ENCODE measurements around the gene KRTAP29-1.
"Not testable (repeated sequence)": the region's sequence is repeated elsewhere in the genome, so short reads cannot be mapped to it uniquely, and the experiment has no call there.

Gene KRTAP29-1

DNA sequence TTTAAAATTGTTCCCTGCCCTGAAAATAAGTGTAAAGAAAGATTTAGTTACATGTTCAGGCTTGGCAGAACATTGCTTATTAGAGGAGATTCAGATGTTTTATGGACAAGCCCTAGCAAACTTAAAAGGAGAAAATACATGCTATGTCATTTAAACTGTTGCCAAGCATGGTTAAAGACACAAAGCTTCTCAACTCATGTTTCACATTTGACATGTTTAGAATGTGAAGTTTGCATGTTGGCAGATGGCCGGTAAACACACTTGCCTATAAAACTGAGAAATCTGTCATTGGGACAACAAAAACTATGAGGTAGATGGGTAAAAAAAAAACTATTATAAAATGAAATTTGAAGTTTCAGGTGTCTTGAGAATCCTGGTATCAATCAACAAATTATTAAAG lies 5.8 kb downstream of the KRTAP29-1 start:
- no peak for DNase-seq

DNA sequence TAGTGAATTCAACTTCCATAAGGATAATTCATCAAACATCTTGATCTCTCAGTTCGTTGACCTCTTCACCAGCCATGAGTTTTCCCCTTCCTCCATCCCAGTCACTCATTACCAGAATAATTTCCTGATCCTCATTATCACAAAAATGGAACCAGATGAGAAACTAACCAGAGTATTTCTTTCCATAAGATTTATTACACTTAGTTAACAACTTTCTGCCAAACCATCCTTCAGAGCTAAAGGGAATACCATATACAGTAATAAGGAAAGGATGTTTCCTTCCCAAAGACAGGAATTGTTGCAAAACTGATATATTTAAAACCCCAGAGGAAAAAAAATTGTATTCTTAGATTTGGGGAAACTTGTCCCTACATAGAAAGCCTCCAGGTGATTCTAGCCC lies 8.6 kb downstream of the KRTAP29-1 start:
- no peak for DNase-seq

DNA sequence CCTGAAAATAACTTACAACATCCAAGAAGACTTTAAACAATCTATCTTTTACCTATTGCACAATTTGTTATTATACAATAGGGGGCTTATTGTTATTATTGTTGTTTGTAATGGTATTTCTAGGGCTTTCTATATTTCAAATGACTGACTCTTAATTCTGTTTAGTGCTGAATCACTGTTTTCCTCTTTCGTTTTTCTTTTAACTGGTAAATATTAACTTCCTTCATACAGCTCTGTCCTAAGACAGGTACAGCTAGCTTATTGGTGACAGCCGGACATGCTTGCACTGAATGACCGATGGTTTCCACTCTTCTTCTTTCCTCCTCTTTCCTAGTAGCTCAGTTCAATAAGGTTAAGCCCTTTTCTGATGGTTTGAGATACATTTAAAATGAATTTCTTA lies 15.6 kb downstream of the KRTAP29-1 start:
- DNase-seq: no peak

DNA sequence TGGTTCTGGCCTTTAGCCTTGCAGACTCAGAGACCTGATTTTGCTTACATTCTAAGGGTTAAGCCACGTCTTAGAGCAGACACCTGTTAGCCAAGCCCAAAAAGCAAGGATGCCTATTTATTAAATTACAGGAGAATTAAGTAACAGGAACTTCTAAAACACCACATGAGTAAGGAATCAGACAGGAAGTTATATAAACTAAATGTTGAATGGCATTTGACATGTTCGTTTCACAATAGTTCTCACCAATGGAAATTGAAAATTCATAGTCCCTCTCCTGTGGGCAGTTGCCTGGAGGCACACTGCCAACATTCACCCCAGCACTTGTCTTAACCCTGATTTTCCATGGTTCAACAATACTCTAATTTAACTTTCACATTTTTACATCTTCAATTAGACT lies 18.1 kb downstream of the KRTAP29-1 start:
- no peak for DNase-seq

DNA sequence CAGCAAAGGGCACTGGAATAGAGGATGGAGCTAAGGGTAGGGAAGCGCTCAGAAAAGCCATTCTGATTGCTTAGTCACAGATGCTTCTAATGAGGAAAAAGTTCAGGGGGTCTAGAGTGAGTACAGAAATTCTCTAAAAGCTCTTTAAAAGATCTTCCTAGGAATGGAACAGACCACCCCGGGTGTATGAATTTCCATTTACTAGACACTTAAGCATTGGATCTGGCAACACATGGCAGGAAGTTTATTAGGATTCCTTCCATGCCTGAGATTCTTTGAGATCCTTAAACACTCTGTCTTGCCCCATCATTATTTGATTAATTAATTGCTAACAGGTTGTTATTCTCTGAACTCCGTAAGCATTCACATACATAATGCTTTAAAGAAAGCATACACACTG lies 18.6 kb downstream of the KRTAP29-1 start:
- DNase-seq: no peak

DNA sequence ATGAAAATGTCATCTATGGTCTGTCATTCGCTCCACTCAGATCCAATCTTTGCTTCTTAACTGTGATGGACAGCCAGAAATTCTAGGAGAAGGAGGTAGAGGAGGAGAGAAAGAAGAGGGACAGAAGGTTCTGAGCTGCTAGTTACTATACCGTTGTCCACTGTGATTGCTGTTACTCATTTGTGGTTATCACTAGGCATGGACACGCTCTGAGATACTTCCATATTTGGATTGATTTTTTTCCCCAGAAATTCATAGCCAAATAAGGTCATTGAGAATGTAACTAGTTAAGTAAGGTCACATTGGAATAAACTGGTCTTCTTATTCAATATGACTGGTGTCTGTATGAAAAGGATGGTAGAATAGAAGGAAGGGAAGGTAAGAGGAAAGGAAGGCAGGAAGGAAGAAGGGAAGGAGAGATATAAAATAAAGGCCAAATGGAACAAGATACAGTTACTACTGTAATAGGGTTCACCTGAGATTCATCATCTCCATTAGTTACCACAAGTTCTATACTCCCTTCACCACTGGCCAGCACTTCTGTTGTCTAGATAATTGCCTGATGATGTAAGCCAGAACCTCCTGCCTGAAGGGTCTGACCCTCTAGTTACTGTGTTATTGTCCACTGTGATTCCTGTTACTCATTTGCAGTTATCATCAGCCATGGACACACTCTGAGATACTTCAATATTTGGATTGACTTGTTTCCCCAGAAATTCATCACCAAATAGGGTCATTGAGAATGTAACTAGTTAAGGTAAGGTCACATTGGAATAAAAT lies 24.3 kb downstream of the KRTAP29-1 start:
- no peak for DNase-seq

DNA sequence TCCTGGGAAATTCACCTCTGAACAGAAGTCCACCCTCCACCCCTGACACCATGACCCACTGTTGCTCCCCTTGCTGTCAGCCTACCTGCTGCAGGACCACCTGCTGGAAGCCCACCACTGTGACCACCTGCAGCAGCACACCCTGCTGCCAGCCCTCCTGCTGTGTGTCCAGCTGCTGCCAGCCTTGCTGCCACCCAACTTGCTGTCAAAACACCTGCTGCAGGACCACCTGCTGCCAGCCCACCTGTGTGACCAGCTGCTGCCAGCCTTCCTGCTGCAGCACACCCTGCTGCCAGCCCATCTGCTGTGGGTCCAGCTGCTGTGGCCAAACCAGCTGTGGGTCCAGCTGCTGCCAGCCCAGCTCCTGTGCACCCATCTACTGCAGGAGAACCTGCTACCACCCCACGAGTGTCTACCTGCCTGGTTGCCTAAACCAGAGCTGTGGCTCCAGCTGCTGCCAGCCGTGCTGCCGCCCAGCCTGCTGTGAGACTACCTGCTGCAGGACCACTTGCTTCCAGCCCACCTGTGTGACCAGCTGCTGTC lies 26.9 kb downstream of the KRTAP29-1 start, which contains the start of gene KRTAP9-7:
Gene KRTAP9-7, plus strand, starts transcription at position 51 of the 543 bp plus-strand sequence. Its CDS starts 0 bp downstream, at position 51.
- not testable (repeated sequence) for DNase-seq

DNA sequence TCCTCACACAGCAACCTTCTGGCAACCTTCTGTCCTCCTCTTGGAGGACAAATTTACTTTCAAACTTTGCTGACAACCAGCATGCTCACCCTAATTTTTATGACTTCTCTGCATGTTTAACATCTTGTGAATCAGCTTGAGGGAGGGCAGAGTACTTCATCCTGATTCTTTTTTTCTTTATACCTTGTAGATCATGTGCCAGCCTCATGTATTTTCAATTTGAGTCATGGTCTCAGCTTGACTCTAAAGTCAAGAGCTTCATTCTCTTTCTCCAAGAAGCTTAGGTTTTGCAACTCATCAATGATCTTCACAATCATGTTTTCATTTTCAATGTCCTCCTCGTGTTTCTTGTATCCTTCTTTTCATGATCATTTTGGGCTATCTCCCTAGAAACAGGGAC lies 30.8 kb downstream of the KRTAP29-1 start:
- DNase-seq: no peak

DNA sequence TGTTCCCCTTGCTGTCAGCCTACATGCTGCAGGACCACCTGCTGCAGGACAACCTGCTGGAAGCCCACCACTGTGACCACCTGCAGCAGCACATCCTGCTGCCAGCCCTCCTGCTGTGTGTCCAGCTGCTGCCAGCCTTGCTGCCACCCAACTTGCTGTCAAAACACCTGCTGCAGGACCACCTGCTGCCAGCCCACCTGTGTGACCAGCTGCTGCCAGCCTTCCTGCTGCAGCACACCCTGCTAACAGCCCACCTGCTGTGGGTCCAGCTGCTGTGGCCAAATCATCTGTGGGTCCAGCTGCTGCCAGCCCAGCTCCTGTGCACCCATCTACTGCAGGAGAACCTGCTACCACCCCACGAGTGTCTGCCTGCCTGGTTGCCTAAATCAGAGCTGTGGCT lies 31.3 kb downstream of the KRTAP29-1 start:
- DNase-seq: not testable (repeated sequence)

DNA sequence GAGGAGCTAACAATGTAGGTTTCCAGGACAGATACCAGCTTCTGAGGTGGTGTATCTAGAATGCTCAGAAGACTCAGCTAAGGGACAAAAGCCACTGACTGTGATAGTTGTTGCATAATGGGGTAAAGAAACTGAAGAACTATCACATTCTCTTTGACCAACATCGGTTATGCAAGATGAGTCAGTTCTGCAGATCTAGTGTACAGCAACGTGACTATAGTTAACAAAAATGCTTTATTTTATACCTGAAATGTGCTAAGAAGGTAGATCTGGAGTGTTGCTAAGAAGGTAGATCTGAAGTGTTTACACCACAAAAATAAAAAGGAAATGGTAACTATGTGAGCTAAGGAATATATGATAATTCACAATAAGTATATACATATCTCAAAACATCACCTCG lies 34.9 kb downstream of the KRTAP29-1 start:
- no peak for DNase-seq

DNA sequence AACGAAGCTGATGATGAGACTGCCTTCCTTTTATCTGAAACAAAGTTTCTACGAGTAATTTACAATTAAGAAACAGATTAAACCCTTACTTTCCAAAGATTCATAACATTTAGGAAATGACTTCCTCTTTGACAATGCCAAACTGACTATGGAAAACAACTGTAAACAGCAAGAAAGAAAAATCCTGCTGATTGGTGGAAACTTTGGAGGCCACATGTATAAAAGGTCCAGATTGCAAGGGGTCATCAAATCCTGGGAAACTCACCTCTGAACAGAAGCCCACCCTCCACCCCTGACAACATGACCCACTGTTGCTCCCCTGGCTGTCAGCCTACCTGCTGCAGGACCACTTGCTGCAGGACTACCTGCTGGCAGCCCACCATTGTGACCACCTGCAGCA lies 37.6 kb downstream of the KRTAP29-1 start, which contains the start of gene KRTAP9-6:
Gene KRTAP9-6, plus strand, starts transcription at position 301 of the 400 bp plus-strand sequence. Its CDS starts 0 bp downstream, at position 301.
- DNase-seq: no peak

DNA sequence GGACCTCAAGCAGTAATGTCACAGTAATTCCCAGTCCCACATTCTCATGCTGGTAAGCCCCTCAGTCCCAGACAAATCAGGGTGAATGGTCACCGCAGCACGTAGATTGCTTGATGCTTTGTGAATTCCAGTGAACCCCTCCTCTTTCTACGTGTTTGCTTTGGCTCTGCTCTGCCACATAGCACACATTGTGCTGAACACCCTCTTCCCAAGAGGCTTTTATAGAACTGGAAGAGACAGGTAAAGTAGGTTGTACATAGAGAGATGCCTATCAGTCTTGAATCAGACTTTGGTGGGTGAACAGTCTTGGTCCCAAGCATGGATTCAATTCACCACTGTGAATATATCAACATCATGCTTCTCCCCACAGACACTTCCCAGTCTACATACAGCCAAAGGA lies 38.1 kb downstream of the KRTAP29-1 start:
- no peak for DNase-seq

DNA sequence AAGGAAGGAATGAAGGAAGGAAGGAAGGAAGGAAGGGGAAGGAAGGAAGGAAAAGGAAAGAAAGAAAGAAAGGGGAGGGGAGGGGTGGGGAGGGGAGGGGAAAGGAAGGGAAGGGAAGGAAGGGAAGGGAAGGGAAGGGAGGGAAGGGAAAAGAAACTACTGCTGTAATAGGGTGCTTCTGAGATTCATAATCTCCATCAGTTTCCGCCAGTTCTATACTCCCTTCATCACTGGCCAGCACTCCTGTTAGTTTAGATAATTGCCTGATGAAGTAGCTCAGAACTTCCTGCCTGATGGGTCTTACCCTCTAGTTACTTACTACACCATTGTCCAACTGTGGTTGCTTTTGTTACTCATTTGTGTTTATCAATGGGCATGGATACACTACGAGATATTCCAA lies 39.4 kb downstream of the KRTAP29-1 start:
- no peak for DNase-seq

DNA sequence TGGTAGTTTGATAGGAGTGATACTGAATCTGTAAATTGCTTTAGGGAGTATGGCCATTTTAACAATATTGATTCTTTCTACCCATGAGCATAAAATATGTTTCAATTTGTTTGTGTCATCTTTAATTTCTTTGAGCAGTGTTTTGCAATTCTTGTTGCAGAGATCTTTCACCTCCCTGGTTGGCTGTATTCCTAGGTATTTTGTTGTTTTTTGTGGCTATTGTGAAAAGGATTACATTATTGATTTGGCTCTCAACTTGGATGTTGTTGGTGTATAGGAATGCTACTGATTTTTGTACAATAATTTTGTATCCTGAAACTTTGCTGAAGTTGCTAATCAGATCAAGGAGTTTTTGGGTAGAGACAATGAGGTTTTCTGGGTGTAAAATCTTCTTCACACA lies 44.2 kb downstream of the KRTAP29-1 start:
- DNase-seq: no peak

DNA sequence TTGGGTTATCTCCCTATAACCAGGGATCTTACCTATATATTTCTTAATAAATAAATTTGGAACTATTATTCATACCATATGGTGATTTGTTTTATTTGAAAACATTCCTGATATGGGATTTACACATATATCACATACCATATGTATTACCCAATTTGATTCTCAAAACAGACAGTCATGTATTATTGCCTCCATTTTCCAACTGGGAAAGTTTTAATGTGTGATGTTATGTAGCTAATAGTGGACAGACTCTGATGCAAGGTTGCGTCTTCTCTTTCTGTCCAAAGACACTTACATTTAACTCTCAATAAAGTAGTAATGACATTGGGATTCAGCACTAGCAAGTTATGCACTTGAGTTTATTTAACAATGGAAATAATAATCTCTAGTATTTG lies 46.4 kb downstream of the KRTAP29-1 start:
- no peak for DNase-seq

DNA sequence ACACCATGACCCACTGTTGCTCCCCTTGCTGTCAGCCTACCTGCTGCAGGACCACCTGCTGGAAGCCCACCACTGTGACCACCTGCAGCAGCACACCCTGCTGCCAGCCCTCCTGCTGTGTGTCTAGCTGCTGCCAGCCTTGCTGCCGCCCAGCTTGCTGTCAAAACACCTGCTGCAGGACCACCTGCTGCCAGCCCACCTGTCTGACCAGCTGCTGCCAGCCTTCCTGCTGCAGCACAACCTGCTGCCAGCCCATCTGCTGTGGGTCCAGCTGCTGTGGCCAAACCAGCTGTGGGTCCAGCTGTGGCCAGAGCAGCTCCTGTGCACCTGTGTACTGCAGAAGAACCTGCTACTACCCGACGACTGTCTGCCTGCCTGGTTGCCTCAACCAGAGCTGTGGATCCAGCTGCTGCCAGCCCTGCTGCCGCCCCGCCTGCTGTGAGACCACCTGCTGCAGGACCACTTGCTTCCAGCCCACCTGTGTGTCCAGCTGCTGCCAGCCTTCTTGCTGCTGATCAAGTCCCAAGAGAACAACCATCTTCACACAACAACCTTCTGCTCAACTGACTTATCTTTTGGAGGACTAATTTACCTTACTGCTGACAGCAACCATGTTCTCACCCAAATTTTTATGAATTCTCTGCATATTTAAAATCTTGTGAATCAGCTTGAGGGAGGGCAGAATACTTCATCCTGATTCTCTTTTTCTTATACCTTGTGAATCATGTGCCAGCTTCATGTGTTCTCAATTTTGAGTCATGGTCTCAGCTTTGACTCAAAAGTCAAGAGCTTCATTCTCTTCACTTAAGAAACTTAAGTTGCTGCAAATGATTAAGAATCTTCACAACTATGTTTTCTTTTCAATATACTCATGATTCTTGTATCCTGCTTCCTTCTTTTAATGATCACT lies 47.0 kb downstream of the KRTAP29-1 start, which contains the start of gene KRTAP9-9:
Gene KRTAP9-9, plus strand, starts transcription at position 4 of the 910 bp plus-strand sequence.
- not testable (repeated sequence) for DNase-seq

DNA sequence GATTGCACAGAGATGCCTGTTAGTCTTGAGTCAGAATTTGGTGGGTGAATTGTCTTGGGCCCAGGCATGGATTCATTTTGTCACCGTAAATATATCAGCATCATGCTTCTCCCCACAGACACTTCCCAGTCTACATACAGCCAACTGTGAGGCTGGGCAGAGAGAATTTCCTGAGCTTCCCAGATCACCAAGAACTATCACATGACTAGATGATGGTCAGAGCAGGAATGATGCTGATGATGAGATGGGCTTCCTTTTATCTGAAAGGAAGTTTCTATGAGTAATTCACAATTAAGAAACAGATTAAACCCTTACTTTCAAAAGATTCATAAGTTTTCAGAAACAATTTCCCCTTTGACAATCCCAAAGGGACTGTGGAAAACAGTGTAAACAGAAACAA lies 47.8 kb downstream of the KRTAP29-1 start:
- DNase-seq: no peak
